Mucosa of rectum (tissue), 2 donors: ENCODE measurements around the gene ARFGEF3.
A peak's percentile ranks its signal among the peaks of the same experiment; 100 is the strongest.

Experiments used
- H3K27ac ChIP-seq, 2 donors: one replicate each; pipeline ENCODE4 v1.7.0; 2013; ENCODE audit warnings: inconsistent platforms in 2 of 2, low read depth in 2 of 2, low read length in 2 of 2
- H3K27me3 ChIP-seq, 2 donors: one replicate each; pipeline ENCODE4 v1.7.0; 2013; ENCODE audit warnings: low read length in 2 of 2; ENCODE audit not compliant: control insufficient read depth in 2 of 2, insufficient read depth in 2 of 2
- H3K36me3 ChIP-seq, 2 donors: one replicate each; pipeline ENCODE4 v1.7.0; 2013; ENCODE audit warnings: low read length in 2 of 2; ENCODE audit not compliant: control insufficient read depth in 2 of 2, insufficient read depth in 2 of 2
- H3K4me1 ChIP-seq, 2 donors: one replicate each; pipeline ENCODE4 v1.7.0; 2013; ENCODE audit warnings: low read length in 2 of 2, mild to moderate bottlenecking in 1 of 2; ENCODE audit not compliant: control insufficient read depth in 2 of 2, insufficient read depth in 2 of 2
- H3K4me3 ChIP-seq, 2 donors: one replicate each; pipeline ENCODE4 v1.7.0; 2013; ENCODE audit warnings: low read length in 2 of 2
- H3K9ac ChIP-seq, 2 donors: one replicate each; pipeline ENCODE4 v1.7.0; 2013; ENCODE audit warnings: low read length in 2 of 2, low read depth in 1 of 2, mild to moderate bottlenecking in 1 of 2
- H3K9me3 ChIP-seq, 2 donors: one replicate each; pipeline ENCODE4 v1.7.0; 2013; ENCODE audit warnings: low read length in 2 of 2; ENCODE audit not compliant: control insufficient read depth in 2 of 2
- donor health status: healthy.
- donor health status: Normal muscosa, but diverticular disease.

The ARFGEF3 gene

GRCh38 chr6:138196122-138196738 lies 34.5 kb downstream of the ARFGEF3 start:
- H3K27me3 ChIP-seq = no peaks in the 10 kb centered on the region
- H3K9me3 ChIP-seq = no peaks in the 10 kb centered on the region
- no peaks in the 10 kb centered on the region for H3K36me3 ChIP-seq
- H3K9ac ChIP-seq = no peak overlapping the region
- H3K4me1 ChIP-seq = peaks cover 0 to 7% of the 10 kb centered on the region in 2 donors
- H3K4me3 ChIP-seq = no peak overlapping the region
- H3K27ac ChIP-seq = peak overlapping the region in 1 of 2 donors; percentile 5

- H3K9ac ChIP-seq = no peak overlapping the region
- H3K27ac ChIP-seq = no peak overlapping the region
Measured at GRCh38 chr6:138197570-138197969, 35.8 kb downstream of the ARFGEF3 start.

GRCh38 chr6:138198430-138199091 lies 36.8 kb downstream of the ARFGEF3 start:
- Histone ChIP-seq H3K4me1 (peaks cover 0 to 7% of the 10 kb centered on the region in 2 donors), H3K9ac (no peak overlapping the region), H3K9me3 (no peaks in the 10 kb centered on the region), H3K4me3 (no peak overlapping the region), H3K27ac (no peak overlapping the region), H3K36me3 (no peaks in the 10 kb centered on the region), H3K27me3 (no peaks in the 10 kb centered on the region)

More at GRCh38 chr6:138197570-138197969, 35.8 kb downstream of the ARFGEF3 start:
- no peak overlapping the region for H3K4me3 ChIP-seq
- H3K9me3 ChIP-seq = no peaks in the 10 kb centered on the region
- no peaks in the 10 kb centered on the region for H3K36me3 ChIP-seq
- no peaks in the 10 kb centered on the region for H3K27me3 ChIP-seq
- peaks cover 0 to 7% of the 10 kb centered on the region in 2 donors for H3K4me1 ChIP-seq

- Histone ChIP-seq H3K9ac (no peak overlapping the region), H3K4me3 (no peak overlapping the region), H3K4me1 (no peaks in the 10 kb centered on the region), H3K27ac (no peak overlapping the region), H3K36me3 (no peaks in the 10 kb centered on the region), H3K27me3 (no peaks in the 10 kb centered on the region), H3K9me3 (no peaks in the 10 kb centered on the region)
Measured at GRCh38 chr6:138201836-138202235, 40.1 kb downstream of the ARFGEF3 start.

- no peaks in the 10 kb centered on the region for H3K36me3 ChIP-seq
- H3K27me3 ChIP-seq = no peaks in the 10 kb centered on the region
- H3K4me3 ChIP-seq = no peak overlapping the region
- H3K9me3 ChIP-seq = no peaks in the 10 kb centered on the region
- H3K27ac ChIP-seq = no peak overlapping the region
- H3K4me1 ChIP-seq = no peaks in the 10 kb centered on the region
- H3K9ac ChIP-seq = no peak overlapping the region
Measured at GRCh38 chr6:138203315-138203714, 41.6 kb downstream of the ARFGEF3 start.

GRCh38 chr6:138204303-138204702 lies 42.6 kb downstream of the ARFGEF3 start:
- Histone ChIP-seq H3K27ac (no peak overlapping the region), H3K27me3 (no peaks in the 10 kb centered on the region), H3K4me3 (no peak overlapping the region), H3K9ac (no peak overlapping the region), H3K9me3 (no peaks in the 10 kb centered on the region), H3K4me1 (no peaks in the 10 kb centered on the region), H3K36me3 (no peaks in the 10 kb centered on the region)

GRCh38 chr6:138204792-138205384 lies 43.1 kb downstream of the ARFGEF3 start:
- Histone ChIP-seq H3K4me1 (no peaks in the 10 kb centered on the region), H3K9ac (no peak overlapping the region), H3K36me3 (no peaks in the 10 kb centered on the region), H3K27ac (no peak overlapping the region), H3K9me3 (no peaks in the 10 kb centered on the region), H3K4me3 (no peak overlapping the region), H3K27me3 (no peaks in the 10 kb centered on the region)

- Histone ChIP-seq H3K27ac (no peak overlapping the region), H3K9me3 (no peaks in the 10 kb centered on the region), H3K4me1 (no peaks in the 10 kb centered on the region), H3K4me3 (no peak overlapping the region), H3K27me3 (no peaks in the 10 kb centered on the region), H3K36me3 (no peaks in the 10 kb centered on the region), H3K9ac (no peak overlapping the region)
Measured at GRCh38 chr6:138205437-138206094, 43.8 kb downstream of the ARFGEF3 start.

GRCh38 chr6:138206862-138207261 lies 45.1 kb downstream of the ARFGEF3 start:
- Histone ChIP-seq H3K36me3 (no peaks in the 10 kb centered on the region), H3K9me3 (no peaks in the 10 kb centered on the region), H3K27ac (no peak overlapping the region), H3K4me1 (peaks cover 0 to 2% of the 10 kb centered on the region in 2 donors), H3K4me3 (no peak overlapping the region), H3K27me3 (no peaks in the 10 kb centered on the region), H3K9ac (no peak overlapping the region)

- no peaks in the 10 kb centered on the region for H3K9me3 ChIP-seq
- H3K4me1 ChIP-seq = peaks cover 0 to 4% of the 10 kb centered on the region in 2 donors
- no peaks in the 10 kb centered on the region for H3K36me3 ChIP-seq
- H3K4me3 ChIP-seq = no peak overlapping the region
- H3K9ac ChIP-seq = no peak overlapping the region
- no peaks in the 10 kb centered on the region for H3K27me3 ChIP-seq
- H3K27ac ChIP-seq = peak overlapping the region; percentile 29 to 32
Measured at GRCh38 chr6:138211048-138211581, 49.4 kb downstream of the ARFGEF3 start.
